ENCODE data around the gene CXXC5.
A peak's percentile ranks its signal among the peaks of the same experiment; 100 is the strongest.
"Not testable (repeated sequence)": the region's sequence is repeated elsewhere in the genome, so short reads cannot be mapped to it uniquely, and the experiment has no call there.

CXXC5 gene

DNA sequence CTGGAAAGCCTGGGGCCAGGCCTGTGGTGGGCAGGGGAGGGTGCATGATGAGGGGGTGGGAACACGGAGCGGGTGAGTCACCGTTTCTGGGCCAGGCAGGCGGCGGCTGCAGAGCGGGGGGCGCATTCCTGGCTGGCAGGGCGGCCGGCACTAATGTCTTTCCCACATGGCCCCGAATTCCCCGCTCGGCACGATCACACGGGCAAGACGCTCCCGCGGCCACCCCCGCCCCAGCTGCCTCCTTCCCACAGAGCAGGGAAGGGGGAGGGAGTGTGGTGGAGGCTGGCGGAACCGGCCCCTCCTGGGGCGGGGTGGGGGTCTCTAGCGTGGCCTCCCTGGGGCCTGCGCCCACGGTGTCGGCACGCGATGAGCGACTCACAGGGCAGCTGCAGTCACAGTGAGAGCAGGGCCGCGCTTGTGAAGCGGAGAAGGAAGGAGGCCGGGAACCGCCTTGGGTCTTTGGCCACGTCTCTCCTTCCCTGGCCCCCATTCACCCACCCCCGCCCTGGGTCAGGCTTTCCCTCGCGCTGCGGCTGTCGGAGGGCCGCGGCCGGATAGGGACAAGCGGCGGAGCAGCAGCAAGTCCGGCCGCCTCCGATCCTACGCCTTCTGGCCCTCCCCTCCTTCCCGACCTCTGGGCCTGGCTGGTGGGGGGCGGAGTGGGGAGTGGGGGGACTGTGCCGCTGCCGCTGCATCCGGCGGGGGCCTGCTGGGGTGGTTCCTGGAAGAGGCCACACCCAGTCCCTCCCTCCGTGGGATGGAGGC lies 48.9 kb downstream of the CXXC5 start:
- peak; percentile 40 for DNase-seq

DNA sequence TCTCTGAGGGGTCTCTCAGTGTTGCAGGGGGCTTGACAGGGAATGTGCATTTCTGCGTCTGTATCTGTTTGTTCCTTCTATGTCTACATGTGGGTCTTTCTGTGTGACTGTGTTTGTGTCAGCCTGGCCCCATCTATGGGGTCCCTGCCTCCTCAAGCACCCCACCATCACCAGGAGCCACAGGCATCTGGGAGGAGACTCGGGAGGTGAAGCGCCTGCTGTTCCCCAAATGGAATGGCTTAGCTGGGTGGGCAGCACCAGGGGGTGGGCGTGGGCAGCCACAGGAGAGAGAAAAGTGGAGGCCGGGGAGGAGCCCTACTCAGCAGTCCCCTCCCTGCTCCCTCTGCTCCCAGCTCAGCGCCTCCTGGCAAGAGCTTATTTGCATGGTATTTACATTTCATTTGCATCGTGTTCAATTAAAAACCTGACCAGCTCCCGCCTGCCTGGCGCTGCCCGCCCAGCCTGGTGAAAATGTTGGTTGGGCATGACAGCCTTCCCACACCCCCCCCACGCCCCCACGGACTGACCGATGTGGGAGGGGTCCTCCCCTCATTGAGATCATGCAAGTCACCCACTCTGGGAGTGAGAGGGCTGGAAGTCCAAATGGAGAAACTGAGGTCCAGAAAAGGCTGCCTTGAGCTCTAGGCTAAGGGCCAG lies 50.5 kb downstream of the CXXC5 start:
- no peak for DNase-seq

DNA sequence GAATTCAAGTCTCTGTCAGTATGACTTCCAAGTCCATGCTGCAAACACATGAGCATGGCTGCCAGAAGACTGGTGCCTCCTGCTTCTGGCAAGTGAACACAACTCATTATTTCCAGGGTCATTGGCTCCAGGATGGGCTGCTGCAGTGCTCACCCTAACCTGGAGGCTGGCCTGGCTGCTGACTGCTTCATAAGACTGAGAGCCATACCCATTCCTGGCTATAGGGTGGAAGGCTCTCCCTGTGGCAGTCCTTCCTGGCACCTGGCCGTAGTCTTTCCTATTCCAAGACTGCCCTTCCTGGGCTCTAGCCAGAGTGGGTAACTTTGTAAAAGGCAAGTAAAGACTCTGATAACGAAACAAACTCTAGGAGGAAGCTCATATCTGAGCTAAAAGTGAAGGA lies 51.2 kb downstream of the CXXC5 start:
- no peak for DNase-seq

DNA sequence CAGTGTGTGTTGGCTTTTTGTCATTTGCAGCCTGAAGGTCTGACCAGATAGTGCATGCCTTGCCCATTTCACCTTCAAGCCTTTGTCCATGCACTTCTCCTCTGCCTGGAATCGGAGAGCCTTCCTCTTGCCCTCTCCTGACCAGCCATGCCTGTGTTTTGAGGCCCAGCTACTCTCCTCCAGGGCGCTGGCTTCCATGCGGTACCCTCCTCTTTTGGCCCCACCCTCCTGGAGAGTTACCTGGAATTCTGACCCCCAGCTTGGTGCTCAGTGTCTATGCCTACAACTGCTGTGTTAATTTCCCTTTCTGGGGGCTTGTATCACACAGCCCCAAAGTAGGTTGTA lies 52.5 kb downstream of the CXXC5 start:
- DNase-seq, result no peak

DNA sequence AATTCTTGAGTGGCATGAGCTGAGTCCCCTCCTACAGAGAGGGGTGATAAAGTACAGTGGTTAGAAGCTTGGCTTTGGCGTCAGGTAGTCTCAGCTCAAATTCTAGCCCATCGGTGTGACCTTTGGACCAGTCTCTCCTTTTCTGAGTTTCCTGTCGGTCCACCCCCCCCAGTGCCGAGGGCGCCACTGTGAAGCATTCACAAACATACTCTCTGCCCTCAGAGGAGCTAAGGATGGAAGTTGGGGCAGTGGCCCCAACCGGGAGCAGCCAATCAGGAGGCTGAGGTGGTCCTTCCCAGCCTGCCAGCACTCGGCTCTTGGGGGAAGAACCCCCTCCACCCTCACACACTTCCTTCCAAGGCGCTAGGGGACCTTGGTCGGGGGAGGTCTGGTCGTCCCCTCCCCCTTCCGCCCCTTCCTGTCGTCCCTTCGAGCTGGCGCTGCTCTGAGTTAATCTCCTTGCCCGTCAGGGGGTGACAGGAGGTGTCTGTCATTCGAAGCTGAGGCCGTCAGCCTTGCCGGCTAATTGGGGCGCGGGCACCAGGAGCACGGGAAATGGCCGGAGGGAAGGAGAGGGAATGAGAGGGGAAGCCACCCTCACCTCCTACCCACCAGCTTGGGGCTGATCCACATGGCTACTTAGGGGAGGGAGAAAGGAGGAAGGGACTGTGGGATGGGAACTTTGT lies 53.0 kb downstream of the CXXC5 start:
- DNase-seq, result no peak

DNA sequence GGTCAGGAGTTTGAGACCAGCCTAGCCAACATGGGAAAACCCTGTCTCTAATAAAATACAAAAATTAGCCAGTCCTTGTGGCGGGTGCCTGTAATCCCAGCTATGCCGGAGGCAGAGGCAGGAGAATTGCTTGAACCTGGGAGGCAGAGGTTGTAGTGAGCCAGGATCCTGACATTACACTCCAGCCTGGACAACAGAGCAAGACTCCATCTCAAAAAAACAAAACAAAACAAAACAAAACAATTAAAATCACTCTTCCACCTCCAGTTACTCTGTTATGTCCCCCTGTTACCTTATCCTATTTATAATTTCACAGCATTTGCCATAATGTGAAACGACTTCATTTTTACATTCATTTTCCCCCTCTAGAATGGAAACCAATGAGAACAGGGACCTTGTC lies 54.4 kb downstream of the CXXC5 start:
- DNase-seq, result no peak

DNA sequence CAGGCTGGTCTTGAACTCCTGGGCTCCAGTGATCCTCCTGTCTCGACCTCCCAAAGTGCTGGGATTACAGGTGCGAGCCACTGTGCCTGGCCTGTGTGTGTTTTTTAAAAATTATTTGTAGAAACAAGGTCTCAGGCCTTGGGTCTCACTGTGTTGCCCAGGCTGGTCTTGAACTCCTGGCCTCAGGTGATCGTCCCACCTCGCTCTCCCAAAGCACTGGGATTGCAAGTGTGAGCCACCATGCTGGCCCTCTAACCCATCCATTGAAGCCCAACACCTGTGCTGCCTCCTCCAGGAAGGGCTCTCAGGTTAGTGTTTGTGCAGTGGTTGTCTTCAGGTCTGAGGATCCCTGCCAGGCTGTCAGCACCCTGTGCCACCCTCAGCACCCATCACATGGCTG lies 56.6 kb downstream of the CXXC5 start:
- DNase-seq, result no peak

DNA sequence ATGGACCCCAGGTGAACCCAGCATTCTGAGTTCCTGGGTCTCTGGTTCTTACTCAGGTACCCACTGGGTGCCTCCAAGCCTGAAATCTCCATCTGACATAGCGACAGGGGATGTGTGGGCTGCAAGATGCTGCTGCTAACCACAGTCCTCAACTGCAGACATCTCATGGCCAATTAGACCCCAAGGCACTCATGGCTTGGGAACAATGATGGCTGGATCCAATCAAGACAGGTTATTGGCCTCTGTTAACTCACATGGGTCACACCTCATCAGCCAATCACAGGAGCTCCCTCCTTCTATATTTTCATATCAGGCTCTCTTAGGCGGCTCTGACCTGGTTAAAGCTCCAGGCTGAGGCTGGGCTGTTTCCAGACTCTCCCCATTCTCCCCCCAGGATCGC lies 57.0 kb downstream of the CXXC5 start:
- DNase-seq, result no peak

DNA sequence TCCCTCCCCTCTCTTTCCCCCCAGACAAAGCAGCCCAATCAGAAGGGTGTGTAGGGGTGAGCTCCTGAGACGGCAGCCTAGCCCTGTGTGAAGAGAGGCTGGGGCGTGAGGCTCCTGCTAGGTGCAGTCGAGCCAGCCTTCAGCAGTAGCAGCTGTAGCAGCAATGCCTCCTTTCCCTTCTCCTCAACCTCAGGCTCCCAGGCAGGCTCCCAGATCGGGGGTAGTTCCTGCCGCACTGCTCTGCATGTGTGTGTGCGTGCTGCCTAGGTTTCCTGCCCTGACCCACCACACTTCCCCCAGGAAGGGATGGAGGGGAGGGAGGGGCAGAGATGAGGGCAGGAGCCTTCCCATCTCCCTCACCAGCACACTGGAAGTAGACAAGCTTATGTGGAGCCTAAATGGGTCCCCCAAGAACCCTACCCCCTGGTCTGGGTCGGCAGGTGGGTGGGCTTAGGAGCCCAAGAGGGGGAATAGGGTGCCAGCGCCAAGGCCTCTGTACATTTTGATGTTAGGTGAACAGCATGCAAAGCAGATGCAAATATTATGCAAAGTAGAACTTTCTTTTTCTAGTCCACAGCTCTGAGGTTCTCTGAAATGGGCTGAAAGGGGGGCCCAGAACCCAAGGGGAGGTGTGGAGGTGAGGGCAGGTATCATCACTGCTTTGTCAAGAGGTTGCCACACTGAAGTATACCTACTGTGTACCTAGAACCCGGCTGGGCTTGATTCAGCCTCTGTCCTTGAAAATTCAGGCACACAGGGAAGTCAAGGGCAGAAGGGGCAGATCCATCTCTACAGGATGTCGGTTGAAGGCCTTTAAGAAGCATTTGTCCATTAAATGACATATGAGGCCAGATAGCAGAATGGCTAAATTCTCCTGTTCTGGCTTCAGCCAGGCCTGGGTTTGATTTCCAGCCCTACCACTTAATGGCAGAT lies 57.8 kb downstream of the CXXC5 start:
- no peak for DNase-seq

DNA sequence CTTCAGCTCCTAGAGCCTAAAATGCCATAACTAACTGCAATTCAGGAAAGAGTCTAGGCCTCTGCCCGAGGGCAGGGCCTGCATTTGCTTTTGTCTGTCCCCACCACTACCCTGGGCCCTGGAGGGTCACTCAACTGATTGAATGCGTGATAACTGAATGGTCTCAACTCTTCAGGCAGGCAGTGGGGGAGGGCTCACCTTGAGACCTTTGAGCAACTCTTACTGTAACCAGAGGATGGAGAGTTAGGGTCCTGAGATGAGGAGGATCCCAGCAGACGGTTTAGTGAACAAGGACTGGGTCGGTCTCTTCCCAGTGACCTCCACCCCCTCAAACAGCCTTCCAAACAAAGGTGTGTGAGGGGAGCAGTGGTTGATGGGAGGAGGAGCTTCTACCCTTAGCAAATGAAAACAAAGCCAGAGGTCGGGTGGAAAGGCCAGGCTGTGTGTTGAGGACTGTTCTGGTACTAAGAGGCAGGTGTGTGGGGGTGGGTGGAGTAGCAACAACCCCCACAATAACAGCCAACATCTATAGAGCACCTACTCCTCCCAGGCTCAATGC lies 59.4 kb downstream of the CXXC5 start:
- no peak for DNase-seq

DNA sequence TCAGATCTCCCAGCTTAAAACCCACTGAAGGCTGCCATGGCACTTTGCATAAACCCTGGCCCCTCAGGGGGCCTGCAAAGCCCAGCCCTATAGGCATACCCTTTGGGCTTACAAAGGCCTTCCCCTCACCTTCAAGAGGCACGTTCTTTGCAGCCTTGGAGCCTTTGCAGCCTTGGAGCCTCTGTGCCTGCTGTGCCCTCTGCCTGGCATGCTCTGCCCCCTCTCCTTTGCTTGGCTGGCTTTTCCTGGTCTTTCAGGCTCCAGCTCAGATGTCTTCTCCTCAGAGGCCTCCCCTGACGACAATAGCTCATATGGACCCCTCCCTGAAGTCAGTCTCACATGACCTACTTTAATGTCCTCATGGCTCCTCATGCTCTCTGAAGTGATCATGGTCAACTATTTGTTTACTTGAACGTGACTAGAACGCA lies 60.3 kb downstream of the CXXC5 start:
- DNase-seq, result no peak

DNA sequence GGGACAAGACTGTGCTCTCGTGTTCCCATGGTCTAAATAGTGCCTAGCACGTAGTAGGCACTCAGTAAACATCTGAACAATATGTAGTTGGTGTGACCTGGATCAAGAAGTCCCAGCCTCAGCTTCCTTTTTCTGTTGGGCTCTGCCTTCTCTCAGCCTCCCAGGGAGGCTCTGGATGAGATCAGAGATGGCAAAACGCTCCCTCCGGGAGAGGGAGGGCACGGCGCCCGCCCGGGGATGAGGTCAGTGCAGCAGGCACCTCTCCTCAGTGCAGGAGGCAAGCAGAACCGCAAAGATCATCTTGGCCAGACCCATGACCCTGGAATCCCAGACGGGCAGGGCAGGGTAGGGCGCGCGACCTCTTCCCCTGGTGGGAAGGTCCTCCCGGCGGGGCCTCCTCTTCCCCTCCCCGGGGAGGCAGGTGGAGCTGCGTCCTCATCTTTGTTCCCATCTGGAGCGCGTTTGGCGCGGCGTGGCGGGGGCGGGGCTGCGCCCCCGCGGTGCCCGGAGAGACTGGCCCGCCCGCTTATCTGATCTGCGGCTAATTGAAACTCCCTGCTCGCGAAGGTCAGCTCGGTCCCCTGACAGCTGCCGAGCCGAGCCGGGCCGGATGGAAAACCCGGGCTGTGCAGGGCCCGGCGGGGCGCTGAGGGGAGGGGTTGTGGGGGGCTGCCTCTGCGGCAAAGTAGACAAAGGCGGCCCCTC lies 60.9 kb downstream of the CXXC5 start:
- DNase-seq, result no peak

DNA sequence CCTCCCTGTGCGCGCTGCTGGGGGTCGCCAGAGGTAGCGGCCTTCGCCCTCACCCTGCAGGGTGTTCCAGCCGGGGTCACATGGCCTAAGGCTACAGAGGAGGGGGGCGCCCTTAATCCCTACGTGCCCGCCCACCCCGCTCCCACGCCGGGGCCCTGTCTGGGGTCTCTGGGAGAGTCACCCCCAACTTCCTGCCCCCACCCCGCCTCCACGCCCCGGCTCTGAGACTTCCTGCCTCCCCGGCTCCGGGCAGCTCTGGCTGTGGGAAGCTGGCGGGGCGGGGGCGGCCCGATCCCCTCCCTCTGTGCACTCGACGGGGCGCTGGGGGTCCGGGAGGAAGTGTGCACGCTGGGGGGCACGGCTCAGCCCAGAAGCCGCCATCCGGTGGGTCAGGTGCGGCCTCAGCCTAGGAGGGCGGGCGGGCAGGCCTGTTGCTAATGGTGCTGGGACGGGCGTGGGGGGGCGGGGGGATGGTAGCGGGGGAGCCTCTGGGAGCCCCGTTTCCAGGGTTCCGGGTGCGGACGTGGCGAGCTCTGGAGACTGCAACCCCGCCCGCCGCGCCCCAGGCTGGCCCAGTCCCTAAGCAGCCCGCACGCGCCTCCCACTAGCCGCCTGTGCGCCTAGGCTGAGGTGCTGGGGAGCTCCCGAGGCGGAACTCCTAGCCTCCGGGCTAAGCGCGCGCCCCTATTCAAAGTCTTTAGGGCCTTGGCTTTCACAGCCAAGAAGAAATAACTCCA lies 61.6 kb downstream of the CXXC5 start:
- peak; percentile 38 for DNase-seq

DNA sequence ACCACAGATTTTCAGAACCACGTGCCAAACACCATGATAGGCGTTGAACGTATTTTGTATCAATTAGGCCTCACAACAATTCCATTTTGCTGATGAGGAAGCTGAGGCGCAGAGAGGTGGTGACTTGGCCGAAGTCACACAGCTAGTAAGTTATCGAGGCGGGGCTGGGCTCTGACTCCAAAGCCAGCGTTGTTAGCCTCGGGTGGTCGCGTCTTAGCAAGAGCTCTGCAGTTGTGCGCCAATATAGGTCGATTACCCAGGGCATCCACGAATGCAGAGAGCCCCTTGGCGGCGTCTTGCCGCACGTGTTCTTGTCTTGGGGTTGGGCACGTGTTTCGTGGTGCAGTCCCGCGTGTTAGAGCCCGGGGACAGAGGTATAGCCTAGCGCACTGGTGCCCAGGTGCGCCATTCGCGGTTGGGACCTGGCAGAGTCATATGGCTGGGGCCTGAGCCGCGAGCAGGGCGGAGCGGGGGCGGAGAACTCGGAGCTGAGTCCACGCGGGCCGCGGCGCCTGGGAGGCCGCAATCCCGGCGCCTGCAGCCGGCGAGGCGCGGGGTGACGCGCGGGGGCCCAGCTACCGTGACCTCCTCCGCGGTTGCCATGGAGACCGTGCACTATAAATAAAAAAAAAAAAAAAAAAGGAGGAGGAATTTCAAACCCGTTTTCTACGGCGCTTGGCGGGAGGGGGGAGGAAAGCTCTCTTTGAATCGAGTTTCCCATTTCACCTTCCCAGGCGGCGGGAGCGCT lies 62.3 kb downstream of the CXXC5 start:
- DNase-seq, result peak; percentile 65

DNA sequence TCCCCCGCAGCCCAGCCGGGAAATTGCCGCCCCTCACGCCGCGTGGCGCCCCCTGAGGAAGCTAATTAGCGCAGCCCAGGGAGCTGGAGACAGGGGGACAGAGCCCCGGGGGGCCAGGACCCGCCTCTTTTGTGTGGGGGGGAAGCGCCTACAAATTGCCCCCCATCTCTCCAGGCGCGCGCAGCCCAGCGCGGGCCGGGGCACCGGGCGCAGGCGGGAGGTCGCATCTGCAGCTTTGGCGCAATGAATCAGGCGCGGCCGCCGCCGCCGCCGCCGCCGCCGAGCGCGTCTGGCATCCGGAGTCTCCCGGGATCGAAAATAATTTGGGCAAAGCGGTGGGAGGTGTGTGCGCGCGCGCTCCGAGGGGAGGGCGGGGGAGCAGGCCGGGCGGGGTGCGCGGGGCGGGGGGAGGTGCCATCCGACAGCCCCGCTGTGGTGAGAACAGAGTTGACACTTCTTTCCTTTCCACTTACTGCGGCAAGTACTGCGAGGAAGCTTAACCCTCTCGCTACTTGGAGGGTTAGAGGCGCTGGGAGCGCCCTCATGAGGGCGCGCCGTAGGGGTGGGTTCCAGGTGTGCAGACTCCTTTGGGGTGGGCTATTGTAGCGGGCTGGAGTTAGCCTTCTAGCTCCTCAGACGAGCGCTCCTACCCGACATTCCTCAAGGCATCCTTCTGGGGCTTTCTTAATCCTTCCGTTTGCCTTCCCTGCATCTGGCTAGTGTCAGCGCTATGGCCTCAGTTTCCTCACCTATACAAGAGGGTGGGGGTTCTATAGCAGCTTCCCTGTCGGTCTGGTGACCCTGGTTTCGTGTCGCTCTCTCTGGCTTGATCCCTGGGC lies 63.1 kb downstream of the CXXC5 start:
- DNase-seq, result peak; percentile 65

DNA sequence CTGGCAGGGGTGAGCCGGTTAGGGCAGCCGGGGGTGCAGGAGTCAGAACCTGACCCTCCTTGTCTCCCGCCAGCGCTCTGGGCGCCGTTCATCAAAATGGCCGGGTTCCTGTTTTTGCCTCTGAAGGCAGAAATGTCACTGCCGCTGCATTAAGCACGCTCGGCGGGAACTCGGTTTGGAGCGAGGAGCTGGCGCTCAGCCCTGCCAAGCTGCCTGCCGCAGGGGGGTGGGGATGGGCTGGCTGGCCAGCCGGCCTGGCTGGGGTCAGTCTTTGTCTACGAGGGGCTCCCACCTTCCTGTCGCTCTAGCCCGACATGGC lies 63.7 kb downstream of the CXXC5 start:
- no peak for DNase-seq

DNA sequence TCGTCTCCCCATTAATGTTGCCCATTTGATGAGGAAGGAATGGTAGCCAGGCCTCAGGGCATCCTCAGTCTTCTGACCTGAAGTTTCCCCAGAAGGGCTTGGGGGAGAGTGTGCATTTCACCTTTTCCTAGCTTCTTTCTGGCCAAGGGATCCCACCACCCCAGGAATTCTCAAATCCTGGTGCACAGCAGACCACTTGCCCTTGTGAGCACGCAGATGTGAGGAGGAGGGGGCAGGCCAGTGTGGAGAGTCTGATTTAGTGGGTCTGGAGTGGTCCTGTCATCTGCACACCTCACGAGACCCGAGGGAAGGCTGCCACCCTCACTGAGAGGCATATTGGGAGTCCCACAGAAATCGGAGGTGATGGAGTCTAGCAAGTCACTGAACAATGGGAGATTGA lies 64.3 kb downstream of the CXXC5 start:
- no peak for DNase-seq

DNA sequence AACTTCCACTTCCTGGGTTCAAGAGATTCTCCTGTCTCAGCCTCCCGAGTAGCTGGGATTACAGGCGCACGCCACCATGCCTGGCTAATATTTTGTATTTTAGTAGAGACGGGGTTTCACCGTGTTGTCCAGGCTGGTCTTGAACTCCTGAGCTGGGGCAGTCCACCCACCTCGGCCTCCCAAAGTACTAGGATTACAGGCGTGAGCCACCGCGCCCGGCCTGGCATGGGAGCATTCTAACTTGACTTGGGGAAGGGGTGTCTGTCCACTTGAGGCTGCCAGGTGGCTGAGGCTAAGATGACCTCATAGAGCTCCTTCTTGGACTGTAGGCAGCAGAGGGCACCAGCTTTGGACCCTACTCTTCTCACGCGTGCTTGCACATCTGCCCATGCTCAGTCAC lies 65.7 kb downstream of the CXXC5 start:
- DNase-seq, result not testable (repeated sequence)

DNA sequence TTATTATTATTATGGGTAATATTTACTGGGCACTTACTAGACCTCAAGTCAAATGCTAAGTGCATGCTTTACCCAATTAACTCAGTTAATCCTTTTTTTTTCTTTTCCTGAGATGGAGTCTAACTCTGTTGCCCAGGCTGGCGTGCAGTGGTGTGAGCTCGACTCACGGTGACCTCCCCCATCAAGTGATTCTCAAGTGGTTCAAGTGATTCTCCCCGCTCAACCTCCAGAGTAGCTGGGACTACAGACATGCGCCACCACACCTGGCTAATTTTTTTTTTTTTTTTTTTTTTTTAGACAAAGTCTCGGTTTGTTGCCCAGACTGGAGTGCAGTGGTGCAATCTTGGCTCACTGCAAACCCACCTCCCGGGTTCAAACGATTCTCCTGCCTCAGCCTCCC lies 69.1 kb downstream of the CXXC5 start:
- no peak for DNase-seq

DNA sequence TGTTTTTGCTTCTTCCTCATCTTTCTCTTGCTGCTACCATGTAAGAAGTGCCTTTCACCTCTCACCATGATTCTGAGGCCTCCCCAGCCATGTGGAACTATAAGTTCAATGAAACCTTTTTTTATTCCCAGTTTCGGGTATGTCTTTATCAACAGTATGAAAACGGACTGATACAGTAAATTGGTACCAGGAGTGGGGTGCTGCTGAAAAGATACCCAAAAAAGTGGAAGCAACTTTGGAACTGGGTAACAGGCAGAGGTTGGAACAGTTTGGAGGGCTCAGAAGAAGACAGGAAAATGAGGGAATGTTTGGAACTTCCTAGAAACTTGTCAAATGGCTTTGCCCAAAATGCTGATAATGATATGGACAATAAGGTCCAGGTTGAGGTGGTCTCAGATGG lies 70.3 kb downstream of the CXXC5 start:
- DNase-seq, result not testable (repeated sequence)

Data from stimulated activated CD8-positive, alpha-beta memory T cell treated with anti-CD3 and anti-CD28 coated beads, Interleukin-4, amount 100 ng/mL, for 48 hours (primary cell).